OCI-LY7 (cell line): ENCODE data around the gene RAB3C. TPM values are rescaled to one million over a fixed set of nuclear protein-coding genes. Genes with fewer than 3 reads are reported as not detected.
A peak's percentile ranks its signal among the peaks of the same experiment; 100 is the strongest.

Source experiments
- BruUV-seq: library from RNA; stranded (reverse); fragments of 400-500 nt; replicated peaks from 2 replicates; lab custom pipeline; 2021; lab: Mats Ljungman, UMichigan
- CTCF ChIA-PET: fragments of 300-600 bp; sonication (Branson Sonifier 250); formaldehyde crosslinking; loops from one replicate; lab custom pipeline; 2022; ENCODE audit warnings: antibody characterized with exemption; ENCODE audit not compliant: unreplicated experiment; lab: Charles Lee
- POLR2A ChIA-PET: fragments of 300-600 bp; sonication (Branson Sonifier 250); formaldehyde crosslinking; loops from one replicate; lab custom pipeline; 2022; ENCODE audit warnings: antibody characterized with exemption; lab: Charles Lee
- DNase-seq: peaks from one replicate; pipeline ENCODE4 v3.0.0-alpha.2; 2015; ENCODE audit warnings: low spot score
- H2AFZ ChIP-seq: fragments of 200-600 bp; sonication (generic), shearing (Covaris generic); 2 replicates; pipeline ENCODE4 v1.6.1; 2014; ENCODE audit warnings: mild to moderate bottlenecking, antibody characterized with exemption, low read length, moderate library complexity
- H3K27ac ChIP-seq: fragments of 200-600 bp; sonication (generic); 2 replicates; pipeline ENCODE4 v1.5.1; 2014; ENCODE audit warnings: mixed run types, low read depth, mild to moderate bottlenecking, moderate library complexity, low read length, inconsistent platforms; ENCODE audit not compliant: poor library complexity, severe bottlenecking
- H3K36me3 ChIP-seq: fragments of 200-600 bp; sonication (generic); 2 replicates; pipeline ENCODE4 v1.6.1; 2014; ENCODE audit warnings: mild to moderate bottlenecking, antibody characterized with exemption, low read length, moderate library complexity, mixed read lengths; ENCODE audit not compliant: insufficient read depth
- H3K4me1 ChIP-seq: fragments of 200-600 bp; sonication (generic); 2 replicates; pipeline ENCODE4 v1.5.1; 2014; ENCODE audit warnings: mild to moderate bottlenecking, low read length; ENCODE audit not compliant: insufficient read depth, poor library complexity, severe bottlenecking
- H3K4me2 ChIP-seq: fragments of 200-600 bp; sonication (generic); 2 replicates; pipeline ENCODE4 v1.6.1; 2014; ENCODE audit warnings: mild to moderate bottlenecking, low read length
- H3K4me3 ChIP-seq: fragments of 200-600 bp; sonication (generic); 2 replicates; pipeline ENCODE4 v1.5.1; 2014; ENCODE audit warnings: mild to moderate bottlenecking, low read depth, low read length; ENCODE audit not compliant: poor library complexity, severe bottlenecking
- H3K79me2 ChIP-seq: fragments of 200-600 bp; sonication (generic); 2 replicates; pipeline ENCODE4 v1.6.1; 2016; ENCODE audit warnings: low read depth, mild to moderate bottlenecking, low read length, moderate library complexity, mixed read lengths; ENCODE audit not compliant: insufficient read depth
- H3K9me2 ChIP-seq: fragments of 200-600 bp; sonication (generic); 2 replicates; pipeline ENCODE4 v1.6.1; 2016; ENCODE audit warnings: mild to moderate bottlenecking, low read length, mixed read lengths; ENCODE audit not compliant: insufficient read depth
- H3K9me3 ChIP-seq: fragments of 200-600 bp; sonication (generic); 2 replicates; pipeline ENCODE4 v1.6.1; 2014; ENCODE audit warnings: mild to moderate bottlenecking, mixed run types, low read length, mixed read lengths
- H4K20me1 ChIP-seq: fragments of 200-600 bp; sonication (generic); 2 replicates; pipeline ENCODE4 v1.6.1; 2014; ENCODE audit warnings: mild to moderate bottlenecking, antibody characterized with exemption, low read length, moderate library complexity, mixed read lengths; ENCODE audit not compliant: insufficient read depth
- CTCF ChIP-seq: fragments of 200-600 bp; sonication (generic); conservative IDR thresholded peaks from 2 replicates; pipeline ENCODE4 v1.5.1; 2014; ENCODE audit warnings: mild to moderate bottlenecking, antibody characterized with exemption, low read length, moderate library complexity, mixed read lengths
- EZH2phosphoT487 ChIP-seq: fragments of 200-600 bp; sonication (generic); IDR thresholded peaks from 2 replicates; pipeline ENCODE4 v1.6.1; 2018; ENCODE audit warnings: low read depth, borderline replicate concordance, mild to moderate bottlenecking, mixed run types, antibody characterized with exemption, low read length, moderate library complexity, mixed read lengths
- intact Hi-C: fragments of 100-400 bp; cut with micrococcal nuclease; formaldehyde crosslinking; loops from one replicate; pipeline ENCODE4 v1.10.0; 2022; ENCODE audit not compliant: unreplicated experiment
- total RNA-seq, 2 experiments: library from RNA; depleted of rRNA in 1 of 2; stranded (reverse); fragments of >200 nt in 1 of 2; shearing (Covaris generic) in 1 of 2; gene quantifications; 2 replicates each; pipeline ENCODE4 v1.2.3, GENCODE V29; 2014 to 2022

Gene RAB3C
- total RNA-seq, 2 experiments from 2014 or later, result not detected

GRCh38 chr5:58849223-58849622 lies 266.3 kb downstream of the RAB3C start:
- H4K20me1 ChIP-seq, result no peaks in the 10 kb centered on the region
- intact Hi-C loops, result no loop called here
- TF ChIP-seq CTCF, result no peak
- TF ChIP-seq EZH2phosphoT487, result no peak
- BruUV-seq, result no TSS peak
- H3K27ac ChIP-seq, result no peak overlapping the region
- DNase-seq, result no peak
- H3K36me3 ChIP-seq, result no peaks in the 10 kb centered on the region
- H3K4me3 ChIP-seq, result no peak overlapping the region
- H2AFZ ChIP-seq, result no peak overlapping the region
- POLR2A ChIA-PET, result no interaction called here
- no peaks in the 10 kb centered on the region for H3K79me2 ChIP-seq
- no peak overlapping the region for H3K4me2 ChIP-seq
- no peaks in the 10 kb centered on the region for H3K4me1 ChIP-seq
- H3K9me3 ChIP-seq, result no peaks in the 10 kb centered on the region
- CTCF ChIA-PET, result no interaction called here
- no peaks in the 10 kb centered on the region for H3K9me2 ChIP-seq

- DNase-seq, result peak; percentile 33
- ChIA-PET POLR2A (no interaction called here), CTCF (no interaction called here)
- no peak overlapping the region for H3K27ac ChIP-seq
- H3K4me2 ChIP-seq, result no peak overlapping the region
- H3K9me2 ChIP-seq, result no peaks in the 10 kb centered on the region
- no peaks in the 10 kb centered on the region for H3K79me2 ChIP-seq
- H3K4me3 ChIP-seq, result no peak overlapping the region
- BruUV-seq, result no TSS peak
- no peak overlapping the region for H2AFZ ChIP-seq
- H4K20me1 ChIP-seq, result no peaks in the 10 kb centered on the region
- no peaks in the 10 kb centered on the region for H3K9me3 ChIP-seq
- TF ChIP-seq CTCF (peak; percentile 73), EZH2phosphoT487 (no peak)
- intact Hi-C loops, result loop anchor here (1.0 kb wide), 1 partner anchor 373 kb away; no protein-coding TSS in a partner anchor
- no peaks in the 10 kb centered on the region for H3K4me1 ChIP-seq
- no peaks in the 10 kb centered on the region for H3K36me3 ChIP-seq
Observed at GRCh38 chr5:58849921-58850667, 267.2 kb downstream of the RAB3C start.

- intact Hi-C loops, result no loop called here
- Histone ChIP-seq H3K9me3 (no peaks in the 10 kb centered on the region), H3K4me1 (no peaks in the 10 kb centered on the region), H2AFZ (no peak overlapping the region), H3K36me3 (no peaks in the 10 kb centered on the region), H3K9me2 (no peaks in the 10 kb centered on the region), H3K79me2 (no peaks in the 10 kb centered on the region), H3K4me2 (no peak overlapping the region), H3K4me3 (no peak overlapping the region), H4K20me1 (no peaks in the 10 kb centered on the region), H3K27ac (no peak overlapping the region)
- ChIA-PET POLR2A (no interaction called here), CTCF (no interaction called here)
- TF ChIP-seq CTCF, result no peak
- TF ChIP-seq EZH2phosphoT487, result no peak
- DNase-seq, result no peak
- BruUV-seq, result no TSS peak
Observed at GRCh38 chr5:58851153-58851552, 268.3 kb downstream of the RAB3C start.
